C4-2B (cell line): ENCODE results near the gene RNF40.

Experiments used
- H3K27ac ChIP-seq: fragments of 450-650 bp; 2 replicates; pipeline ENCODE4 v1.5.1; 2017
- CTCF ChIP-seq: fragments of 450-650 bp; conservative IDR thresholded peaks from 2 replicates; pipeline ENCODE4 v1.5.1; 2017; ENCODE audit warnings: mild to moderate bottlenecking
- ZFX ChIP-seq: fragments of 450-650 bp; IDR thresholded peaks from 2 replicates; pipeline ENCODE4 v1.6.1; 2017

RNF40 gene

GRCh38 chr16:30736995-30737793 lies 24.9 kb upstream of the RNF40 start:
- TF ChIP-seq ZFX (no peak), CTCF (no peak)
- H3K27ac ChIP-seq = no peak overlapping the region

GRCh38 chr16:30737794-30738648 lies 24.1 kb upstream of the RNF40 start:
- no peak overlapping the region for H3K27ac ChIP-seq
- TF ChIP-seq CTCF = no peak
- no peak for TF ChIP-seq ZFX

GRCh38 chr16:30738984-30739951 lies 22.9 kb upstream of the RNF40 start:
- peak overlapping the region; percentile 59 for H3K27ac ChIP-seq
- TF ChIP-seq CTCF = no peak
- TF ChIP-seq ZFX = no peak

- H3K27ac ChIP-seq = peak overlapping the region; percentile 59
- TF ChIP-seq ZFX = no peak
- no peak for TF ChIP-seq CTCF
Observed at GRCh38 chr16:30740364-30741251, 21.5 kb upstream of the RNF40 start.

GRCh38 chr16:30741461-30741914 lies 20.6 kb upstream of the RNF40 start:
- TF ChIP-seq CTCF (no peak), ZFX (no peak)
- no peak overlapping the region for H3K27ac ChIP-seq

GRCh38 chr16:30743716-30744115 lies 18.4 kb upstream of the RNF40 start:
- no peak overlapping the region for H3K27ac ChIP-seq
- no peak for TF ChIP-seq ZFX
- no peak for TF ChIP-seq CTCF
